Neural progenitor cell (in vitro differentiated cells): ENCODE measurements around the gene HES2. TPM values are rescaled to one million over a fixed set of nuclear protein-coding genes. Genes with fewer than 3 reads are reported as not detected.

Experiments used
- DNase-seq: peaks from one replicate; pipeline ENCODE4 v3.0.0-alpha.2; 2016; ENCODE audit warnings: low spot score
- H2AFZ ChIP-seq: fragments of 200-600 bp; sonication (generic); replicated peaks from 2 replicates; pipeline ENCODE4 v1.6.1; 2016; ENCODE audit warnings: antibody characterized with exemption
- H3F3A ChIP-seq: fragments of 200-600 bp; sonication (generic); 2 replicates; pipeline ENCODE4 v1.6.1; 2016; ENCODE audit warnings: antibody characterized with exemption, low read depth
- H3K27ac ChIP-seq: fragments of 200-600 bp; sonication (generic); 2 replicates; pipeline ENCODE4 v1.5.1; 2016; ENCODE audit warnings: mild to moderate bottlenecking
- H3K27me3 ChIP-seq: fragments of 200-600 bp; sonication (generic); 2 replicates; pipeline ENCODE4 v1.6.1; 2016; ENCODE audit warnings: mild to moderate bottlenecking, moderate library complexity
- H3K36me3 ChIP-seq: fragments of 200-600 bp; sonication (generic); 2 replicates; pipeline ENCODE4 v1.5.1; 2016
- H3K4me1 ChIP-seq: fragments of 200-600 bp; sonication (generic); 2 replicates; pipeline ENCODE4 v1.6.1; 2016; ENCODE audit warnings: mixed run types
- H3K4me2 ChIP-seq: fragments of 200-600 bp; sonication (generic); 2 replicates; pipeline ENCODE4 v1.6.1; 2016
- H3K4me3 ChIP-seq: fragments of 200-600 bp; sonication (generic); 2 replicates; pipeline ENCODE4 v1.5.1; 2016
- H3K79me2 ChIP-seq: fragments of 200-600 bp; sonication (generic); 2 replicates; pipeline ENCODE4 v1.6.1; 2016; ENCODE audit warnings: low read depth
- H3K9ac ChIP-seq: fragments of 200-600 bp; sonication (generic); 2 replicates; pipeline ENCODE4 v1.6.1; 2016
- H3K9me3 ChIP-seq: fragments of 200-600 bp; sonication (generic); 2 replicates; pipeline ENCODE4 v1.5.1; 2016; ENCODE audit warnings: low read depth
- H4K20me1 ChIP-seq: fragments of 200-600 bp; sonication (generic); 2 replicates; pipeline ENCODE4 v1.6.1; 2016; ENCODE audit warnings: low read depth
- H3K27ac Mint-ChIP-seq: 3 replicates; pipeline ENCODE4 v1.8.0; 2021; ENCODE audit warnings: mixed read lengths
- H3K27me3 Mint-ChIP-seq: 2 replicates; pipeline ENCODE4 v1.8.0; 2022; ENCODE audit warnings: low read depth, mild to moderate bottlenecking, inconsistent platforms, moderate library complexity, mixed read lengths; ENCODE audit not compliant: insufficient read depth
- H3K36me3 Mint-ChIP-seq: 3 replicates; pipeline ENCODE4 v1.8.0; 2021; ENCODE audit warnings: mixed read lengths
- H3K4me1 Mint-ChIP-seq: 3 replicates; pipeline ENCODE4 v1.8.0; 2021; ENCODE audit warnings: mixed read lengths
- H3K4me3 Mint-ChIP-seq: 3 replicates; pipeline ENCODE4 v1.8.0; 2021; ENCODE audit warnings: mild to moderate bottlenecking, moderate library complexity, mixed read lengths
- H3K9me3 Mint-ChIP-seq: 3 replicates; pipeline ENCODE4 v1.8.0; 2020; ENCODE audit warnings: mixed read lengths
- CTCF ChIP-seq: fragments of 200-600 bp; sonication (generic); IDR thresholded peaks from 2 replicates; pipeline ENCODE4 v1.5.1; 2017; ENCODE audit warnings: antibody characterized with exemption, mild to moderate bottlenecking
- EZH2 ChIP-seq: fragments of 200-600 bp; sonication (generic); IDR thresholded peaks from 2 replicates; pipeline ENCODE4 v1.6.1; 2017; ENCODE audit warnings: antibody characterized with exemption, mild to moderate bottlenecking, moderate library complexity
- EZH2phosphoT487 ChIP-seq: fragments of 200-600 bp; sonication (generic); IDR thresholded peaks from 2 replicates; pipeline ENCODE4 v1.6.1; 2017; ENCODE audit warnings: antibody characterized with exemption
- total RNA-seq: library from RNA; depleted of rRNA; stranded (reverse); fragments of >200 nt; gene quantifications from 2 replicates; pipeline ENCODE4 v1.2.3, GENCODE V29; 2015; ENCODE audit warnings: low replicate concordance

The HES2 gene
- total RNA-seq, 1 donor from 2014 or later: 0.04 TPM

- H3K36me3 Mint-ChIP-seq: no peaks in the 10 kb centered on the region
- no peak overlapping the region for H3K27ac Mint-ChIP-seq
- H3K4me2 ChIP-seq: no peak overlapping the region
- H3K79me2 ChIP-seq: no peaks in the 10 kb centered on the region
- H3K4me3 Mint-ChIP-seq: no peak overlapping the region
- DNase-seq: peak; percentile 1
- no peak overlapping the region for H3K27ac ChIP-seq
- H3F3A ChIP-seq: peaks cover 10% of the 10 kb centered on the region
- no peaks in the 10 kb centered on the region for H3K9me3 ChIP-seq
- H3K4me1 ChIP-seq: peaks cover 12% of the 10 kb centered on the region
- no peaks in the 10 kb centered on the region for H3K36me3 ChIP-seq
- H2AFZ ChIP-seq: no peak overlapping the region
- no peaks in the 10 kb centered on the region for H3K9me3 Mint-ChIP-seq
- TF ChIP-seq EZH2: no peak
- H3K9ac ChIP-seq: no peak overlapping the region
- peaks cover 27% of the 10 kb centered on the region for H4K20me1 ChIP-seq
- peaks cover 45% of the 10 kb centered on the region for H3K27me3 Mint-ChIP-seq
- H3K4me1 Mint-ChIP-seq: peaks cover 23% of the 10 kb centered on the region
- H3K27me3 ChIP-seq: peaks cover 65% of the 10 kb centered on the region
- H3K4me3 ChIP-seq: no peak overlapping the region
These were observed 8.0 kb upstream of the HES2 start for GRCh38 chr1:6427441-6428390.

- Histone ChIP-seq H3K9ac (no peak overlapping the region), H3F3A (peaks cover 10% of the 10 kb centered on the region), H3K4me2 (no peak overlapping the region), H3K4me3 (no peak overlapping the region), H2AFZ (no peak overlapping the region), H3K79me2 (no peaks in the 10 kb centered on the region), H3K36me3 (no peaks in the 10 kb centered on the region), H3K4me1 (peaks cover 12% of the 10 kb centered on the region), H3K27ac (no peak overlapping the region), H4K20me1 (peaks cover 28% of the 10 kb centered on the region), H3K9me3 (no peaks in the 10 kb centered on the region), H3K27me3 (peaks cover 73% of the 10 kb centered on the region)
- Mint-ChIP-seq H3K27me3 (peaks cover 51% of the 10 kb centered on the region), H3K4me3 (no peak overlapping the region), H3K27ac (no peak overlapping the region), H3K4me1 (peaks cover 23% of the 10 kb centered on the region), H3K36me3 (no peaks in the 10 kb centered on the region), H3K9me3 (no peaks in the 10 kb centered on the region)
- TF ChIP-seq CTCF (no peak), EZH2phosphoT487 (no peak), EZH2 (no peak)
- DNase-seq: no peak
These were observed 7.2 kb upstream of the HES2 start for GRCh38 chr1:6426972-6427350.

GRCh38 chr1:6426277-6426971 lies 6.7 kb upstream of the HES2 start:
- Histone ChIP-seq H3K36me3 (no peaks in the 10 kb centered on the region), H3K27me3 (peaks cover 78% of the 10 kb centered on the region), H3K4me3 (no peak overlapping the region), H3K79me2 (no peaks in the 10 kb centered on the region), H4K20me1 (peaks cover 33% of the 10 kb centered on the region), H3K9me3 (no peaks in the 10 kb centered on the region), H3K9ac (no peak overlapping the region), H2AFZ (no peak overlapping the region), H3K4me2 (no peak overlapping the region), H3K27ac (no peak overlapping the region), H3K4me1 (peaks cover 12% of the 10 kb centered on the region), H3F3A (peaks cover 12% of the 10 kb centered on the region)
- Mint-ChIP-seq H3K27me3 (peaks cover 56% of the 10 kb centered on the region), H3K9me3 (no peaks in the 10 kb centered on the region), H3K4me3 (no peak overlapping the region), H3K36me3 (no peaks in the 10 kb centered on the region), H3K27ac (no peak overlapping the region), H3K4me1 (peaks cover 23% of the 10 kb centered on the region)
- peak; percentile 1 for DNase-seq
- no peak for TF ChIP-seq EZH2
- no peak for TF ChIP-seq CTCF
- no peak for TF ChIP-seq EZH2phosphoT487
